Omental fat pad (tissue), 4 donors: ENCODE measurements around the gene KRT26. TPM values are rescaled to one million over a fixed set of nuclear protein-coding genes. Genes with fewer than 3 reads are reported as not detected.
"Not testable (repeated sequence)": the region's sequence is repeated elsewhere in the genome, so short reads cannot be mapped to it uniquely, and the experiment has no call there.

Source experiments
- ATAC-seq: fragments of 150-250 bp; one replicate; pipeline ENCODE4 v1.9.1; 2016; ENCODE audit warnings: mild to moderate bottlenecking, moderate library complexity; ENCODE audit not compliant: low FRiP score
- DNase-seq: peaks from one replicate; pipeline ENCODE4 v3.0.0-alpha.2; 2019; ENCODE audit warnings: low spot score
- CTCF ChIP-seq, 3 donors: fragments of 450-650 bp; IDR thresholded peaks; one replicate each; pipeline ENCODE4 v1.5.1; 2016 to 2017; ENCODE audit warnings: antibody characterized with exemption in 3 of 3, mild to moderate bottlenecking in 3 of 3, moderate library complexity in 2 of 3
- total RNA-seq, 4 donors: library from RNA; depleted of rRNA; stranded (reverse); fragments of >200 nt; gene quantifications; one replicate each; pipeline ENCODE4 v1.1.0, GENCODE V29; 2016

Gene KRT26
- total RNA-seq, 4 donors from 2014 or later: not detected

DNA sequence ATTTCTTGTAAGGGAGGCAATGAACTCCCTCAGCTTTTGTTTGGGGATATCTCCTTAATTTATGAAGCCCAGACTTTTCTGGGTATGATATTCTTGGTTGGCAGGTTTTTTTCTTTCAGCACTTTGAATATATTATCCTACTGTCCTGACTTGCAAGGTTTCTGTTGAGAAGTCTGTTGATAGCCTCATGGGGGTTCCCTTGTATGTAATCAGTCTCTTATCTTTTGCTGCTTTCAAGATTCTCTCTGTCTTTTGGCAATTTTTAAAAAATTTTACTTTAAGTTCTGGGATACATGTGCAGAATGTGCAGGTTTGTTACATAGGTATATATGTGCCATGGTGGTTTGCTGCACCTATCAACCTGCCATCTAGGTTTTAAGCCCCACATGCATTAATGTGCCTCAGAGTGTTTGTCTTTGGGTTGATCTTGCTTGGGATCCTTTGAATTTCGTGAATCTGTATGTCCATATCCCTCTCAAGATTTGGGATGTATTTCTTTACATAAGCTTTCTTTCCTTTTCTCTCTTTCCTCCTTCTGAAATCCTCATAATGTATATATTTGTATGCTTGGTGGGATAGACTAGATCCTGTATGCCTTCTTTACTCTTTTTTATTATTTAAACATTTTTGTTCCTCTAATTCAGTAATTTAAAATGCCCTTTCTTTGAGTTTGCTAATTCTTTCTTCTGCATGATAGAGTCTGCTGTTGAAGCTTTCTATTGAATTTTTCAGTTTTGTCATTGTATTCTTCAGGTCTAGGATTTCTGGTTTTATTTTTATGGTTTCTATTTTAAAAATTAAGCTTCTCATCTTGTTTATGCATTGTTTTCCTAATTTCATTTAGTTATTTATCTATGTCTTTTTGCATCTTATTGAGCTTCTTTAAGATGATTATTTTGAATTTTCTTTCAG is 11.6 kb downstream of the KRT26 start:
- TF ChIP-seq CTCF (IDR thresholded peaks at IDR 0.05): no peak
- ATAC-seq: no peak
- DNase-seq: no peak

DNA sequence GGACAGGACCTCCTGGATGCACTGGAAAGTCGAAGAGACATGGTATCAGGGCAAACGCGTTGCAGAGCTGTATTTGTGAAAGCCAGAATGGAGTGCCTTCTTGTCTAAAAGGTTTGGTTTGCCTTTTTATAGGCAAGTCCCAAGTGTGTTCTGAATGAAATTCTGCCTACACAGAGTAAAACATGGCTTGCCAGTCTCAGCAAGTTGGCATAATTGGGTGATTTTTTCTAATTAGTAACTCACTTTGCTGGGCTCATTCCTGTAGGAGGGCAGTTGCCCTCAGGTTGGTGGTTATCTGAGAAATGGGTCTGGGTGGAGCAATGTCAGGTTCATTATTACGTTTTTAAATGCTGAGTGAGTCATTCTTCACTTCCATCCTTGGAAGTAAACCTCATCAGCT is 16.8 kb downstream of the KRT26 start, which contains the start of gene KRT25:
Gene KRT25, minus strand, starts transcription at position 101 of the 400 bp plus-strand sequence. Its CDS starts 60 bp downstream, at position 41.
- ATAC-seq: no peak
- DNase-seq: no peak
- no peak for TF ChIP-seq CTCF (IDR thresholded peaks at IDR 0.05)

DNA sequence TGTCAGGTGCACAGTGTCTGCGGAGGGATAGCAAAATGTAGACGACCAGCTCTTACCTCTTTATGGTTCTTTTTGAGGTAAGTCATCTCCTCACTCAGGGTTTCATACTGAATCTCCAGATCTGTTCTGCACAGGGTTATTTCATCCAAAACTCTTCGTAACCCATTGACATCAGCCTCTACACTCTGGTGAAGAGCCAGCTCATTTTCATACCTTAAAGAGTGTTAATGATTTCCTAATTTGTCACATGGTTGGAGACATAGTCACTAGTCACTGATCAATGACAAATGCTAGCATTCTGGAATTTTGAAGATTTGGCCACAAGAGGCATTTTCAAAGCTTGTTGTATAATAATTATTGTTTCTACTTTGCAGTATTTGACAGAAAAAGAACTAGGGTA is 18.2 kb downstream of the KRT26 start:
- DNase-seq (no peak), ATAC-seq (no peak)
- no peak for TF ChIP-seq CTCF (IDR thresholded peaks at IDR 0.05)

DNA sequence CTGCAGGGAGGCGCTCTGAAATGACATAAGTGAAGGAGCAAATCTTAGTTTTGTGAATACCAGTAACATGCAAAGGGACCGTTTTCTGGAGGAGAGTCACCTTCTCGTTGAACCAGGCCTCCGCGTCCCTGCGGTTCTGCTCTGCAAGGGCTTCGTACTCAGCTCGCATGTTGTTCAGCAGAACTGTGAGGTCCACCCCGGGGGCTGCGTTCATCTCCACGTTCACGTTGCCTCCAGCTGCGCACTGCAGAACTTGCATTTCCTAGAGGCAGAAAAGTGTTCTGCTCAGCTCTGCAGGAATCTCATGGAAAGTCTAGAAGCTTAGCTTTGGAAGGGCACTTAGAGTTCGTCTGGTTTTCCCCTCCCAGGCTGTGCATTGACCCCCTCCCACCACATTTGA is 20.9 kb downstream of the KRT26 start:
- TF ChIP-seq CTCF (IDR thresholded peaks at IDR 0.05): no peak
- DNase-seq: no peak
- no peak for ATAC-seq

- TF ChIP-seq CTCF (IDR thresholded peaks at IDR 0.05): no peak
- no peak for DNase-seq
- no peak for ATAC-seq
Observed at GRCh38 chr17:40750391-40750790, 21.6 kb downstream of the KRT26 start.

DNA sequence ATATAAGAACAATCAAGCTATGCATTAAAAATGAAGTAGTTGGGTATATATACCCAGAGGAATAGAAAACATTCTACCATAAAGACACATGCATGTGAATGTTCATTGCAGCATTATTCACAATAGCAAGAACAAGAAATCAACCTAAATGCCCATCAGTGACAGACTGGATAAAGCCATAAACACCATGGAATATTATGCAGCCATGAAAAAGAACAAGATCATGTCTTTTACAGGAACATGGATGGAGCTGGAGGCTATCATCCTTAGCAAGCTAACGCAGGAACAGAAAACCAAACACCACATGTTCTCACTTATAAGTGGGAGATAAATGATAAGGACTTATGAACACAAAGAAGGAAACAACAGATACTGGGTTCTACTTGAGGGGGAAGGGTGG is 23.3 kb downstream of the KRT26 start:
- ATAC-seq, DNase-seq: not testable (repeated sequence)

GRCh38 chr17:40738553-40738952 is 33.4 kb downstream of the KRT26 start:
- ATAC-seq (no peak), DNase-seq (no peak)
- TF ChIP-seq CTCF (IDR thresholded peaks at IDR 0.05): no peak
